A549 (cell line): ENCODE results near the gene NDUFB10.

Experiments used
- BHLHE40 ChIP-seq: IDR thresholded peaks from 2 replicates; pipeline ENCODE4 v1.6.1; 2012; ENCODE audit warnings: low read depth, low read length, inconsistent platforms
- CHD4 ChIP-seq: fragments of 200-600 bp; sonication (generic); IDR thresholded peaks from 2 replicates; pipeline ENCODE4 v1.6.1; 2016; ENCODE audit warnings: antibody characterized with exemption, mild to moderate bottlenecking, borderline replicate concordance
- EHMT2 ChIP-seq: fragments of 200-600 bp; sonication (generic); IDR thresholded peaks from 2 replicates; pipeline ENCODE4 v1.6.1; 2016; ENCODE audit warnings: antibody characterized with exemption, low read depth, mild to moderate bottlenecking, moderate library complexity
- EP300 ChIP-seq, 2 experiments: fragments of >200 bp; sonication (Bioruptor Twin); formaldehyde crosslinking; IDR thresholded peaks; 2 replicates in 1 of 2; 3 replicates in 1 of 2; pipeline ENCODE4 v1.6.1; 2016 to 2017
- JUN ChIP-seq, 2 experiments: fragments of >200 bp; sonication (Bioruptor Twin); formaldehyde crosslinking; IDR thresholded peaks; 2 replicates in 1 of 2; 3 replicates in 1 of 2; pipeline ENCODE4 v1.6.1; 2016 to 2017
- JUNB ChIP-seq: fragments of >200 bp; sonication (Bioruptor Twin); formaldehyde crosslinking; IDR thresholded peaks from 2 replicates; pipeline ENCODE4 v1.6.1; 2016
- NR3C1 ChIP-seq: fragments of >200 bp; sonication (Bioruptor Twin); formaldehyde crosslinking; IDR thresholded peaks from 3 replicates; pipeline ENCODE4 v1.6.1; 2017
- POLR2AphosphoS2 ChIP-seq: conservative IDR thresholded peaks from 2 replicates; pipeline ENCODE4 v1.6.1; 2012; ENCODE audit warnings: low read length, improper control_type of control experiment, inconsistent platforms
- REST ChIP-seq: fragments of 200-600 bp; sonication (generic); IDR thresholded peaks from 2 replicates; pipeline ENCODE4 v1.6.1; 2016; ENCODE audit warnings: antibody characterized with exemption, mild to moderate bottlenecking, moderate library complexity
- SMC3 ChIP-seq: fragments of >200 bp; sonication (Bioruptor Twin); formaldehyde crosslinking; IDR thresholded peaks from 3 replicates; pipeline ENCODE4 v1.6.1; 2018; ENCODE audit warnings: inconsistent platforms
- SREBF2 ChIP-seq: fragments of 450-650 bp; IDR thresholded peaks from 2 replicates; pipeline ENCODE4 v1.6.1; 2014; ENCODE audit warnings: mild to moderate bottlenecking, moderate library complexity
- ZFP36 ChIP-seq: fragments of 450-650 bp; IDR thresholded peaks from 2 replicates; pipeline ENCODE4 v1.6.1; 2014; ENCODE audit warnings: borderline replicate concordance; ENCODE audit not compliant: partially characterized antibody
- TF ChIP-seq, protein P1 (sequence below): fragments of >200 bp; sonication (Bioruptor Twin); formaldehyde crosslinking; IDR thresholded peaks from 3 replicates; pipeline ENCODE4 v1.5.1; 2016
- TF ChIP-seq, protein P2 (sequence below): IDR thresholded peaks from 2 replicates; pipeline ENCODE4 v1.6.1; 2012

DNA sequence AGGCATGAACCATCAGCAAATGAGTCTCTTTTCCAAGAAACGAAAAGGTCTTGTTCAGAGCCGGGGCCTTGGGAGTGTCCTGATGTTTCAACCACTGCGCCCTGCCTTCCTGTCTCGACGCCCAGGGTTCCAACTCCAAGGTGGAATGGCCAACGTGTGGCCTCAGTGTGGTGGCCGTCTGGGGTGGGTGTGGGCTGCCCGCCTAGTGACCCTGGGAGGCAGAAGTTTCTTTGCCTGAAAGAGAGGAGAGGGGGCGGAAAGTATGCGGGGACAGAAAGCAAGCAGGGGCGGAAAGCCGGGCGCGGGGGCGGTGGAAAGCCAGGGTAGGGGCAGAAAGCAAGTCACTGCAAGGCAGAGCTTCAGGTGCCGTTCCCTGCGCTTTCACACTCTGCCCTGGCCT lies 20.4 kb upstream of the NDUFB10 start:
- TF ChIP-seq JUNB, result no peak
- TF ChIP-seq, protein P1, sequence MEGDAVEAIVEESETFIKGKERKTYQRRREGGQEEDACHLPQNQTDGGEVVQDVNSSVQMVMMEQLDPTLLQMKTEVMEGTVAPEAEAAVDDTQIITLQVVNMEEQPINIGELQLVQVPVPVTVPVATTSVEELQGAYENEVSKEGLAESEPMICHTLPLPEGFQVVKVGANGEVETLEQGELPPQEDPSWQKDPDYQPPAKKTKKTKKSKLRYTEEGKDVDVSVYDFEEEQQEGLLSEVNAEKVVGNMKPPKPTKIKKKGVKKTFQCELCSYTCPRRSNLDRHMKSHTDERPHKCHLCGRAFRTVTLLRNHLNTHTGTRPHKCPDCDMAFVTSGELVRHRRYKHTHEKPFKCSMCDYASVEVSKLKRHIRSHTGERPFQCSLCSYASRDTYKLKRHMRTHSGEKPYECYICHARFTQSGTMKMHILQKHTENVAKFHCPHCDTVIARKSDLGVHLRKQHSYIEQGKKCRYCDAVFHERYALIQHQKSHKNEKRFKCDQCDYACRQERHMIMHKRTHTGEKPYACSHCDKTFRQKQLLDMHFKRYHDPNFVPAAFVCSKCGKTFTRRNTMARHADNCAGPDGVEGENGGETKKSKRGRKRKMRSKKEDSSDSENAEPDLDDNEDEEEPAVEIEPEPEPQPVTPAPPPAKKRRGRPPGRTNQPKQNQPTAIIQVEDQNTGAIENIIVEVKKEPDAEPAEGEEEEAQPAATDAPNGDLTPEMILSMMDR, result no peak
- no peak for TF ChIP-seq BHLHE40
- no peak for TF ChIP-seq JUN (IDR thresholded peaks at IDR 0.05)
- TF ChIP-seq EHMT2, result no peak
- no peak for TF ChIP-seq REST
- no peak for TF ChIP-seq SREBF2
- no peak for TF ChIP-seq NR3C1
- TF ChIP-seq, protein P2, sequence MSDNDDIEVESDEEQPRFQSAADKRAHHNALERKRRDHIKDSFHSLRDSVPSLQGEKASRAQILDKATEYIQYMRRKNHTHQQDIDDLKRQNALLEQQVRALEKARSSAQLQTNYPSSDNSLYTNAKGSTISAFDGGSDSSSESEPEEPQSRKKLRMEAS, result no peak
- no peak for TF ChIP-seq POLR2AphosphoS2
- TF ChIP-seq EP300 (IDR thresholded peaks at IDR 0.05), result no peak
- TF ChIP-seq CHD4, result no peak
- TF ChIP-seq ZFP36, result no peak
- no peak for TF ChIP-seq SMC3
